H1 (cell line): ENCODE results near the gene RGS17. TPM values are rescaled to one million over a fixed set of nuclear protein-coding genes. Genes with fewer than 3 reads are reported as not detected.

Experiments used
- CTCF ChIA-PET: fragments of 300-600 bp; sonication (Branson Sonifier 250); formaldehyde crosslinking; loops from one replicate; lab custom pipeline; 2021; ENCODE audit not compliant: partially characterized antibody; lab: Charles Lee
- POLR2A ChIA-PET: fragments of 300-600 bp; sonication (Branson Sonifier 250); formaldehyde crosslinking; loops from one replicate; lab custom pipeline; 2021; ENCODE audit warnings: inconsistent platforms; ENCODE audit not compliant: partially characterized antibody; lab: Charles Lee
- DNase-seq, 2 experiments: peaks; one replicate each; pipeline versions ENCODE4 v3.0.0 to v3.0.0-alpha.2; 2010 to 2022; ENCODE audit warnings: low spot score in 2 of 2, low read depth in 1 of 2, mixed read lengths in 1 of 2
- FAIRE-seq: peaks from 2 replicates; lab custom pipeline; 2011; peaks lifted over from hg19 to GRCh38; lab: Jason Lieb, UNC
- H2AFZ ChIP-seq: 2 replicates; pipeline ENCODE4 v1.8.1; 2012; ENCODE audit warnings: low read length, inconsistent platforms
- H2AK5ac ChIP-seq: 2 replicates; pipeline ENCODE4 v1.6.1; 2013; ENCODE audit warnings: low read depth, low read length
- H2BK120ac ChIP-seq: replicated peaks from 2 replicates; pipeline ENCODE3; 2013; ENCODE audit warnings: low read depth, low read length, inconsistent platforms
- H2BK12ac ChIP-seq: 2 replicates; pipeline ENCODE4 v1.6.1; 2013; ENCODE audit warnings: low read depth, low read length
- H2BK15ac ChIP-seq: 2 replicates; pipeline ENCODE4 v1.6.1; 2013; ENCODE audit warnings: low read length
- H2BK20ac ChIP-seq: 2 replicates; pipeline ENCODE4 v1.6.1; 2013; ENCODE audit warnings: low read length
- H2BK5ac ChIP-seq: 2 replicates; pipeline ENCODE4 v1.6.1; 2013; ENCODE audit warnings: low read depth, low read length
- H3K14ac ChIP-seq: 2 replicates; pipeline ENCODE4 v1.6.1; 2013; ENCODE audit warnings: inconsistent platforms; ENCODE audit not compliant: insufficient read length
- H3K18ac ChIP-seq: 2 replicates; pipeline ENCODE4 v1.6.1; 2013; ENCODE audit warnings: low read length; ENCODE audit errors: extremely low read depth
- H3K23ac ChIP-seq: 2 replicates; pipeline ENCODE4 v1.6.1; 2013; ENCODE audit warnings: inconsistent platforms; ENCODE audit not compliant: insufficient read length
- H3K23me2 ChIP-seq: 2 replicates; pipeline ENCODE4 v1.6.1; 2013; ENCODE audit warnings: low read depth, low read length
- H3K27ac ChIP-seq: 2 replicates; pipeline ENCODE4 v1.6.1; 2011; ENCODE audit warnings: low read depth, low read length, inconsistent platforms
- H3K27me3 ChIP-seq, 4 experiments: replicated peaks in 1 of 4; 1 replicate in 1 of 4; 2 replicates in 3 of 4; pipeline versions ENCODE4 v1.6.1 to v1.8.1; 2011 to 2013; ENCODE audit warnings: low read length in 3 of 4, mild to moderate bottlenecking in 3 of 4, inconsistent platforms in 2 of 4, mixed read lengths in 2 of 4, moderate library complexity in 1 of 4; ENCODE audit not compliant: control insufficient read depth in 3 of 4, insufficient read depth in 3 of 4; ENCODE audit errors: extremely low read depth in 1 of 4
- H3K36me3 ChIP-seq, 4 experiments: 2 replicates each; pipeline versions ENCODE4 v1.6.1 to v1.8.1; 2011 to 2013; ENCODE audit warnings: mild to moderate bottlenecking in 4 of 4, low read length in 3 of 4, moderate library complexity in 2 of 4, control low read depth in 1 of 4, inconsistent platforms in 1 of 4; ENCODE audit not compliant: insufficient read depth in 4 of 4, control insufficient read depth in 2 of 4
- H3K4ac ChIP-seq: replicated peaks from 2 replicates; pipeline ENCODE3; 2013; ENCODE audit warnings: low read length, low read depth, mixed read lengths, inconsistent platforms; ENCODE audit not compliant: insufficient read length
- H3K4me1 ChIP-seq, 4 experiments: replicated peaks in 1 of 4; 1 replicate in 1 of 4; 2 replicates in 3 of 4; pipeline versions ENCODE4 v1.6.1 to v1.8.1; 2011 to 2013; ENCODE audit warnings: low read length in 3 of 4, inconsistent platforms in 2 of 4, mixed read lengths in 1 of 4; ENCODE audit not compliant: insufficient read depth in 4 of 4, control insufficient read depth in 3 of 4
- H3K4me2 ChIP-seq, 2 experiments: 2 replicates each; pipeline versions ENCODE4 v1.6.1 to v1.8.1; 2011 to 2013; ENCODE audit warnings: low read depth in 2 of 2, low read length in 2 of 2, control low read depth in 1 of 2, inconsistent platforms in 1 of 2, mild to moderate bottlenecking in 1 of 2; ENCODE audit not compliant: insufficient read depth in 1 of 2
- H3K4me3 ChIP-seq, 4 experiments: fragments of 200-600, 300-600 bp in 1 of 4; sonication (generic), shearing (Covaris generic), sonication (Bioruptor Twin) in 1 of 4; 2 replicates each; pipeline versions ENCODE4 v1.5.1 to v1.8.1; 2011 to 2016; ENCODE audit warnings: low read length in 4 of 4, low read depth in 3 of 4, control low read depth in 2 of 4, inconsistent platforms in 2 of 4, mild to moderate bottlenecking in 2 of 4, mixed read lengths in 1 of 4, moderate library complexity in 1 of 4; ENCODE audit not compliant: insufficient read depth in 2 of 4; ENCODE audit errors: extremely low read depth in 1 of 4
- H3K56ac ChIP-seq: replicated peaks from 2 replicates; pipeline ENCODE3; 2013; ENCODE audit warnings: low read depth, mild to moderate bottlenecking, mixed read lengths, low read length, inconsistent platforms; ENCODE audit not compliant: insufficient read length
- H3K79me1 ChIP-seq: 2 replicates; pipeline ENCODE4 v1.6.1; 2013; ENCODE audit warnings: low read depth, low read length, control low read depth
- H3K79me2 ChIP-seq, 2 experiments: 2 replicates each; pipeline versions ENCODE4 v1.6.1 to v1.8.1; 2012 to 2013; ENCODE audit warnings: low read length in 2 of 2, mild to moderate bottlenecking in 2 of 2, inconsistent platforms in 1 of 2; ENCODE audit not compliant: insufficient read depth in 2 of 2, control insufficient read depth in 1 of 2
- H3K9ac ChIP-seq, 4 experiments: replicated peaks in 1 of 4; 1 replicate in 1 of 4; 2 replicates in 3 of 4; pipeline versions ENCODE4 v1.6.1 to v1.8.1; 2011 to 2013; ENCODE audit warnings: low read depth in 3 of 4, low read length in 3 of 4, control low read depth in 2 of 4, mild to moderate bottlenecking in 2 of 4, moderate library complexity in 2 of 4, inconsistent platforms in 1 of 4; ENCODE audit errors: extremely low read depth in 1 of 4
- H3K9me3 ChIP-seq, 2 experiments: 2 replicates each; pipeline versions ENCODE4 v1.6.1 to v1.8.1; 2012 to 2013; ENCODE audit warnings: mild to moderate bottlenecking in 2 of 2, moderate library complexity in 2 of 2, control low read depth in 1 of 2, inconsistent platforms in 1 of 2, low read depth in 1 of 2, low read length in 1 of 2, mixed read lengths in 1 of 2; ENCODE audit not compliant: insufficient read depth in 2 of 2
- H4K20me1 ChIP-seq, 2 experiments: replicated peaks in 1 of 2; 2 replicates each; pipeline versions ENCODE3 to v1.8.1; 2011 to 2013; ENCODE audit warnings: inconsistent platforms in 2 of 2, low read length in 2 of 2, mild to moderate bottlenecking in 1 of 2; ENCODE audit not compliant: insufficient read depth in 2 of 2, control insufficient read depth in 1 of 2
- H4K5ac ChIP-seq: 2 replicates; pipeline ENCODE4 v1.6.1; 2013; ENCODE audit warnings: low read length, low read depth, mixed read lengths, inconsistent platforms; ENCODE audit not compliant: insufficient read length
- H4K8ac ChIP-seq: 2 replicates; pipeline ENCODE4 v1.8.0; 2013; ENCODE audit warnings: mild to moderate bottlenecking, moderate library complexity, low read length, inconsistent platforms; ENCODE audit not compliant: insufficient read depth; ENCODE audit errors: extremely low read depth
- H4K91ac ChIP-seq: replicated peaks from 2 replicates; pipeline ENCODE3; 2013; ENCODE audit warnings: low read length, mixed read lengths, inconsistent platforms; ENCODE audit not compliant: insufficient read length
- FOSL1 ChIP-seq: IDR thresholded peaks from 2 replicates; pipeline ENCODE4 v1.6.1; 2011; ENCODE audit warnings: mild to moderate bottlenecking, low read depth, low read length, moderate library complexity; ENCODE audit not compliant: insufficient read depth
- HDAC6 ChIP-seq: IDR thresholded peaks from one replicate; pipeline ENCODE4 v1.7.1; 2012; ENCODE audit warnings: low read depth, mild to moderate bottlenecking, inconsistent platforms, low read length, moderate library complexity
- WGBS, 2 experiments: shearing (Covaris generic) in 1 of 2; methylation state at CpG; one replicate each; pipeline versions ENCODE4 v1.1.6 to v1.1.7; 2013 to 2015; ENCODE audit warnings: low lambda C conversion rate in 2 of 2, mixed read lengths in 2 of 2, inconsistent platforms in 1 of 2, low coverage in 1 of 2, missing lambda C conversion rate in 1 of 2; ENCODE audit not compliant: insufficient replicate concordance in 2 of 2, insufficient coverage in 1 of 2, insufficient read length in 1 of 2; ENCODE audit errors: extremely low coverage in 1 of 2, missing lambda C conversion rate in 1 of 2; 5-methylcytosine and 5-hydroxymethylcytosine counted together
- polyA plus RNA-seq, 7 experiments: library from polyadenylated mRNA; depleted of rRNA in 3 of 7; stranded (reverse) in 5 of 7; unstranded in 2 of 7; fragments of >200 nt in 5 of 7; fragments of 200-250 nt in 2 of 7; gene quantifications; 1 replicate in 5 of 7; 2 replicates in 1 of 7; 4 replicates in 1 of 7; pipeline versions ENCODE4 v1.2.1 to v1.2.3, GENCODE V29; 2011 to 2013; ENCODE audit warnings: missing spikeins in 2 of 7, mixed read lengths in 2 of 7
- total RNA-seq: library from RNA; stranded (reverse); fragmentation: NEBNext Ultra II Directional; extraction: Animal tissue kit (Norgen Biotek cat#: 25700); gene quantifications from 2 replicates; pipeline ENCODE4 v1.2.1, GENCODE V29; 2021
- TF ChIP-seq, protein P1 (sequence below): IDR thresholded peaks from 2 replicates; pipeline ENCODE4 v1.6.1; 2012; ENCODE audit warnings: inconsistent platforms

RGS17 gene
- total and polyA plus RNA-seq, 2 of the 8 experiments (the other 6 are each of a cell fraction or from before 2014, with no cell fraction given) = 2.0 to 12.2 TPM

GRCh38 chr6:153043719-153044118 is 87.4 kb downstream of the RGS17 start:
- H3K27me3 ChIP-seq = no peaks in the 10 kb centered on the region
- no peaks in the 10 kb centered on the region for H3K23me2 ChIP-seq

More at GRCh38 chr6:153043719-153044118, 87.4 kb downstream of the RGS17 start:
- no peak overlapping the region for H2BK15ac ChIP-seq
- peaks cover 0 to 6% (median 2%) of the 10 kb centered on the region in 4 experiments; a peak in 3 of 8 replicates for H3K36me3 ChIP-seq
- H2BK120ac ChIP-seq = no peak overlapping the region
- 89% methylated on average over 3 of the region's 3 CpGs; no CpG with 5 or more reads in 1 of the 2 experiments for WGBS, 2 experiments
- H3K4me3 ChIP-seq = no peak overlapping the region
- no peak overlapping the region for H2AK5ac ChIP-seq
- H3K9ac ChIP-seq = no peak overlapping the region
- H4K5ac ChIP-seq = no peak overlapping the region
- no peak for DNase-seq
- no peak overlapping the region for H2AFZ ChIP-seq
- no peak overlapping the region for H3K4ac ChIP-seq
- POLR2A ChIA-PET = no interaction called here
- no peak overlapping the region for H2BK12ac ChIP-seq
- no peak for FAIRE-seq
- CTCF ChIA-PET = interaction anchor here (2.1 kb wide), 1 partner anchor 9 kb away, joined by 5 read pairs; no protein-coding TSS in a partner anchor
- no peak overlapping the region for H3K27ac ChIP-seq
- H2BK5ac ChIP-seq = no peak overlapping the region
- no peaks in the 10 kb centered on the region for H3K79me2 ChIP-seq
- no peak overlapping the region for H4K8ac ChIP-seq
- no peak overlapping the region for H3K14ac ChIP-seq
- no peak overlapping the region for H3K23ac ChIP-seq
- no peak overlapping the region for H3K4me2 ChIP-seq
- H4K91ac ChIP-seq = no peak overlapping the region
- no peak overlapping the region for H2BK20ac ChIP-seq
- H3K18ac ChIP-seq = no peak overlapping the region
- no peaks in the 10 kb centered on the region for H3K9me3 ChIP-seq
- no peaks in the 10 kb centered on the region for H3K79me1 ChIP-seq
- TF ChIP-seq FOSL1 = no peak
- TF ChIP-seq, protein P1, sequence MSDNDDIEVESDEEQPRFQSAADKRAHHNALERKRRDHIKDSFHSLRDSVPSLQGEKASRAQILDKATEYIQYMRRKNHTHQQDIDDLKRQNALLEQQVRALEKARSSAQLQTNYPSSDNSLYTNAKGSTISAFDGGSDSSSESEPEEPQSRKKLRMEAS = no peak
- no peak for TF ChIP-seq HDAC6
- TF ChIP-seq, all 59 proteins: peak for 0
- Histone ChIP-seq H3K4me1 (peaks cover 0 to 3% (median 0%) of the 10 kb centered on the region in 4 experiments; a peak in 1 of 7 replicates), H3K56ac (no peak overlapping the region), H4K20me1 (no peaks in the 10 kb centered on the region)
